ENCODE measurements around the gene PDCD2L. TPM values are rescaled to one million over a fixed set of nuclear protein-coding genes. Genes with fewer than 3 reads are reported as not detected.

The PDCD2L gene
- total and polyA plus RNA-seq, 7 donors, result 12.3 to 30.2 (median 20.0) TPM

- Histone ChIP-seq H3K4me1 (peaks cover 52% of the 10 kb centered on the region), H3K4me3 (no peak overlapping the region), H3K9me3 (no peaks in the 10 kb centered on the region), H3K27me3 (ENCODE audit: insufficient read depth in 3 of 3, low read length in 2 of 3) (no peaks in the 10 kb centered on the region), H3K36me3 (ENCODE audit: insufficient read depth in 1 of 2, low read depth in 1 of 2) (peaks cover 2 to 85% of the 10 kb centered on the region in 2 donors), H3K27ac (peak overlapping the region; percentile 65)
- TF ChIP-seq CTCF (IDR thresholded peaks at IDR 0.05), result no peak
- DNase-seq (no peak), ATAC-seq (peak in 2 of 4 donors; percentile 4 to 21)
- intact Hi-C loops (cut with DNase I), result no loop called here
- WGBS, 3 donors, result 40 to 71% (median 40%) methylated on average over 8 of the region's 8 CpGs
These were observed 34.1 kb upstream of the PDCD2L start for GRCh38 chr19:34370117-34370516.

GRCh38 chr19:34370983-34371382 lies 33.2 kb upstream of the PDCD2L start:
- Histone ChIP-seq H3K4me3 (no peak overlapping the region), H3K27ac (peak overlapping the region; percentile 65), H3K9me3 (no peaks in the 10 kb centered on the region), H3K36me3 (ENCODE audit: insufficient read depth in 1 of 2, low read depth in 1 of 2) (peaks cover 2 to 94% of the 10 kb centered on the region in 2 donors), H3K4me1 (peaks cover 51% of the 10 kb centered on the region), H3K27me3 (ENCODE audit: insufficient read depth in 3 of 3, low read length in 2 of 3) (no peaks in the 10 kb centered on the region)
- ATAC-seq (peak; percentile 63 to 85 (median 84)), DNase-seq (peak in 1 of 2 donors; percentile 73)
- intact Hi-C loops (cut with DNase I), result no loop called here
- WGBS, 3 donors, result 33 to 64% (median 35%) methylated on average over 4 of the region's 4 CpGs
- no peak for TF ChIP-seq CTCF (IDR thresholded peaks at IDR 0.05)

GRCh38 chr19:34373601-34374288 lies 30.5 kb upstream of the PDCD2L start:
- intact Hi-C loops (cut with DNase I), result no loop called here
- 91 to 96% (median 92%) methylated on average over 10 to 11 of the region's 11 CpGs for WGBS, 3 donors
- DNase-seq (no peak), ATAC-seq (no peak)
- Histone ChIP-seq H3K4me1 (peaks cover 26% of the 10 kb centered on the region), H3K4me3 (no peak overlapping the region), H3K27me3 (ENCODE audit: insufficient read depth in 3 of 3, low read length in 2 of 3) (no peaks in the 10 kb centered on the region), H3K9me3 (no peaks in the 10 kb centered on the region), H3K36me3 (ENCODE audit: insufficient read depth in 1 of 2, low read depth in 1 of 2) (peaks cover 8 to 96% of the 10 kb centered on the region in 2 donors), H3K27ac (no peak overlapping the region)
- TF ChIP-seq CTCF (IDR thresholded peaks at IDR 0.05), result no peak

GRCh38 chr19:34375598-34375997 lies 28.6 kb upstream of the PDCD2L start:
- 78 to 86% (median 84%) methylated on average over 8 of the region's 8 CpGs for WGBS, 3 donors
- ATAC-seq (no peak), DNase-seq (no peak)
- TF ChIP-seq CTCF (IDR thresholded peaks at IDR 0.05), result no peak
- intact Hi-C loops (cut with DNase I), result no loop called here
- H3K4me3 ChIP-seq, result no peak overlapping the region
- peaks cover 12 to 96% of the 10 kb centered on the region in 2 donors for H3K36me3 ChIP-seq (ENCODE audit: insufficient read depth in 1 of 2, low read depth in 1 of 2)
- no peak overlapping the region for H3K27ac ChIP-seq
- H3K27me3 ChIP-seq (ENCODE audit: insufficient read depth in 3 of 3, low read length in 2 of 3), result no peaks in the 10 kb centered on the region
- no peaks in the 10 kb centered on the region for H3K9me3 ChIP-seq
- H3K4me1 ChIP-seq, result peaks cover 15% of the 10 kb centered on the region

Measured in psoas muscle (tissue), 8 donors.